ENCODE measurements around the gene CEACAM6.

Gene CEACAM6

DNA sequence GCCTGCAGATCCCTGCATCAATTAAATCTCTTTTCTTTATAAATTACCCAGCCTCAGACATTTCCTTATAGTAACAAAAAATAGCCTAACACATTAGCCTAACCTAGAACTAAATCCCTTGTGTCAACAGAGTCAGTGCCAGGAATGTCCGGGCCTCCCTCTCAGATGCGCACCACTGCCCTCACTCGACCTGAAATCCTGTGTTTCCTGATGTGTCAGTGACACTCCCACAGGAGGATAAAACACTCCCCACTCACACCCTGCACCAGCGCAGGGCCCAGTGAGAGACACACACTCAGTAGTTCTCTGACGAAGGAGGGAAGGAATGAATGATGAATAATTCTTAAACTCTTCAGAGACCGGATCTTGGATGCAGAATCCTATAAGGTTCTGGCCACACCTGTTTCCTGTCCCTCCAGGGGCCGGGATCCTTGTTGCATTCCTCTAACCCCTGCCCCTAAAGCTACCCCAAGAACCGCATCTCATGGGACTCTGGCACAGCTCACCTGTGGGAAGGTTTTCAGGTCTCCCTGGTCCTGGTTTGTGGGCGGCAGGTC is 44.2 kb downstream of the CEACAM6 start:
- DNase-seq = no peak

DNA sequence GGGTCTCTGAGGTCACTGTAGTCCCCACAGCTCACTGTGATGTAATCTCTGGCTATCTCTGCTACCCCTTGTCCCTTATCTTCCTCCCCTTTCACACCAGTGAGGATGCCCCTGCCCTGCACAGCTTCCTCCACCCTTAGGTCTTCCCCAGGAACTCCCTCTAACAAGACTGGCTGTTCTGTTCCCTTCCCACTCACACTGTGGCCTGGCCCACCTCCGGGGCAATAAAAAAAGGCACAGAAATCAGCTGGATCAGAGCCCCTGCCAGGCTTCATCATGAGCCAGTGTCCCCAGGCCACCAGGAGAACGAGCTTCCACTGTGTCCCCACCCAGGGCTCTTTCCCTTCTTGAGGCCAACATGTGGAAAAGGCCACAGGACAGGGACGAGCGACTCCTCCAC is 45.7 kb downstream of the CEACAM6 start:
- DNase-seq = no peak

DNA sequence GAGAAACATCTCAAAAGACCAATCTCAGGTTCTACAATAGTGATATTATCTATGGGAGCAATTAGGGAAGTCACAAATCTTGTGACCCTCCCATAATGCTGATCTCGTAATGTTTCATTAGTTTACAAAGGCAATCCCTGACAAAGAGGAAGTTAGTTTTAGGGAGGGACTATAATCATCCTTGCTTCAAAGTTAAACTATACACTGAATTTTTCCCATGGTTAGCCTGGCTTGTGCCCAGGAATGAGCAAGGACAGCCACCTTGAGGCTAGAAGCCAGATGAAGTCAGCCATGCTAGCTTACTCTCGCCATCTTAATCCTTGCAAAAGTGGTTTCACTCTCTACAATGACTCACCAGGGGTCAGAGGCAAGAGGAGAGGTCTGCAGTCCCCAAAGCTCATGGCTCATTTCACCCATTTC is 46.5 kb downstream of the CEACAM6 start:
- no peak for DNase-seq

- no peak for DNase-seq
Observed at GRCh38 chr19:41802770-41803169, 47.4 kb downstream of the CEACAM6 start.

GRCh38 chr19:41804336-41804735 is 49.0 kb downstream of the CEACAM6 start:
- no peak for DNase-seq

GRCh38 chr19:41807176-41807575 is 51.8 kb downstream of the CEACAM6 start:
- DNase-seq = no peak

DNA sequence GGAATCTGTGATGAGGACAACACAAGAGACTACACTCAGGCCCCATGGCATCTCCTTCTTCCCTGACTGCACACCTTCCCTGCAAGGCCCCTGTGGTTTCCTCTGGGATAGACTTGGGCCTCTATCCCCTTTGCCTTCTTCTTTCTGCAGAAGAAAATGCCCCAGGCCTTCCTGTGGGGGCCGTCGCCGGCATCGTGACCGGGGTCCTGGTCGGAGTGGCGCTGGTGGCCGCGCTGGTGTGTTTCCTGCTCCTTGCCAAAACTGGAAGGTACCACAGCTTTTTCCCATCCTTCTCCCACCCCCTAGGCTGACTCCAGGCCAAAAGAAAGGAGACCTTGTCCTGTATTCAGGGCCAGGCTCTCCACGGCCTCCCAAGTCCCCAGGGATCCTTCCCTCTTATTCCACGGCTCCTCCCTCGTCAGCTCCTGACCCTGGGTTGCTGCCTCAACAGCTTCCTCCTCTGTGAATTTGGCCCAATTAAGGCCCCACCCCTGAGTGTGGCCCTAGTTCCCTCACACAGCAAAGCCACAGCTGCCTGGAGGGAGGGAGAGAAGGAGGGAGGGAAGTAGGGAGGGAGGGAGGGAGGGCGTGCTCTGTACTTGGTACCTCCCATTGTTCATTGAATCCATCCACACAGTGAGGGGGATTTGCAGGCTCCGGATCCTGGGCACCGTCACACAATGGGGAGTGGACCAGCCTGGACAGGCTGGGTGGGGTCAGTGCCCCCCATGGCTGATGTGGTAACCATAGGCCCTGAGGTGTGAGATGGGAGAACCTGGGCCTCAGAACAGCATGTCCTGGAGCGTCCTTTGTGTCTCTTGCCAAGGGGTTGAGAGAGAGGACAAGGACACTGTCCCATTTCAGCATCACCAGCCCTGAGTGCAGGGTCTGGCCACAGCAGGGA is 53.6 kb downstream of the CEACAM6 start:
- DNase-seq = peak in 1 of 2 experiments; percentile 17

DNA sequence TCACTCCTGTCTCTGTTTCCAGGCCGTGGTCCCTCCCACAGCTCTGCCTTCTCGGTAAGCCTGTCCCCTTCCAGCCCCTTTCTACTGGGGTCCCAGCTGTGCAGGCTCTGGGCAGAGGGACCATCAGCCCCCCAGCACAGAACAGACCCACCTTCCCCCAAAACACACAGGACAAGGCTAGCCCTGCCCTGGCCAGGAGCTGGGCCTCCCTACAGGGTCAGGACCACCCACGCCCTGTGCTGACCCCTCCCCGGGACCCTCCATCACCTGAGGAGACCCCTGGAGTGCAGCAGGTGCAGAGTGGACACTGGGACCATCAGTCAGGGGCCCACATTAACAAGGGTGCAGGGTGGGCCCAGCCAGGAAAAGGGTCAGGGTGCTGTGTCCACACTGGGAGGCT is 55.0 kb downstream of the CEACAM6 start:
- DNase-seq = no peak

DNA sequence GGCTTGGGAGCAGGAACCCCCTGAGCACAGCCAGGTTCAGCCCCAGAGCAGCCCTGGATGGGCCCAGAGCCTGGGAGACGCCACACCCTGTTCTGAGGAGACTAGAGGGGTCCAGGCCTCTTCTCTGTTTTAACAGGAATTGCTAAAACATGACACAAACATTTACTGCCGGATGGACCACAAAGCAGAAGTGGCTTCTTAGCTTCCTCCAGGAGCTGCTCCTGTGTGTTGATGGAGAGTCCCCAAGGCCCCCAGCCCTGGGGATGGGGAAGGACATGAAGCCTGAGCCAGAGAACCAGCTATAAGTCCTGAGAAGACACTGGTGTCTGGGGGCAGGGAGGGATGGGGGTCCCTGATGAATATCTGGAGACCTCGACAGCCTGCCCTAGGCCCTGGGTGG is 55.7 kb downstream of the CEACAM6 start:
- no peak for DNase-seq

GRCh38 chr19:41811981-41812380 is 56.7 kb downstream of the CEACAM6 start:
- no peak for DNase-seq

GRCh38 chr19:41813911-41814310 is 58.6 kb downstream of the CEACAM6 start:
- DNase-seq = no peak

- no peak for DNase-seq
Observed at GRCh38 chr19:41815301-41815700, 60.0 kb downstream of the CEACAM6 start.

DNA sequence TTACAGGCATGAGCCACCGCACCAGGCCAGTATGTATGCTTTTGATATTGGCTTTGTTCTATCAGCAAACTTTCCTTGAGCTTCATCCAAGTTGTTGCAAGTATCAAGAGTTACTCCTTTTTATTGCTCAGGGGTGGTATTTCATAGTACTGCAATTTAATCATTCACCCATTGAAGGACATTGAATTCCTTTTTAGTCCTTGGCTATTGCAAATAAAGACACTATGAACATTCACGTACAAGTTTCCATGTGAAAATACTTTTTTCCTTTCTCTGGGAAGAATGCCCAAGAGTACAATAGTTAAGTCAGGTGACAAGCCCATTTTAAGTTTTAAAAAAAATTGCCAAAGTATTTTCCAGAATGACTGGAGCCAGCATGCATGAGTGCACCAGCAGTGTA is 61.4 kb downstream of the CEACAM6 start:
- no peak for DNase-seq

DNA sequence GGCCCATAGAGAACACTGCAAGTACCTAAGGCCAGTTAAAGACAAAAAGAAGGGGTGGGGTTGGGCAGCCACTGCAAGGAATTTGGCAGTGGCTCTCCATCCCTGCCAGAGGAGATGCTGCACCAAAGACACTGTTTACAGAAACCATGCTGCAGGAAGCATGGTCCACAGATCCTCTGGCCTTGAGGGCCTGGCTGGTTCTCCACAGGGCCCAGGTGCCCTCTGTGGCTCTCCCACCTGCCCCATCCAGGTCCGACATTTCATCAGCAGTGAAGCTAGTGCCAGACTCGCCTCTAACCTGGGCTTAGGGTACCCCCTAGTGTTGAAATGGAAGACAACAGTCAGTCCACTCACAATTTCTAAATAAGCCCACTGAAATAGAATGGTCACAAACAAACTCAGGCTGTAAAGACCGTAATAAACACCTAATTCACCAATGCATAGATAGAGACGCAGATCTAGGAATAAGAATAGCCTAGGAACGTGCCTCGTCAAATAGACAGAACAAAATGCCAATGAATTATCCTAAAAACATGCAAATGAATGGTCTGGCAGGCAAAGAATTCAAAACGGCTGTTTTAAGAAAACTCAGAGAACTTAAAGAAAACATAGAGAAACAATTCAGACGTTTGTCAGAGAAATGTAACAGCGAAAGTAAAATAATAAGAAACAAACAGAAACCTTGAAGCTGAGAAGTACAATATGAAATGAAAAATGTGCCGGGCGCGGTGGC is 65.8 kb downstream of the CEACAM6 start:
- peak; percentile 77 to 87 for DNase-seq

All from NCI-H187 (cell line).